ENCODE measurements around the gene NOTCH1. TPM values are rescaled to one million over a fixed set of nuclear protein-coding genes. Genes with fewer than 3 reads are reported as not detected.

The NOTCH1 gene
- total RNA-seq, 1 donor from 2014 or later: 134 TPM

- no peak for DNase-seq (ENCODE audit: low spot score)
Observed at GRCh38 chr9:136501686-136502085, 44.2 kb downstream of the NOTCH1 start.

GRCh38 chr9:136499935-136500910 lies 45.6 kb downstream of the NOTCH1 start:
- no peak for DNase-seq (ENCODE audit: low spot score)

- DNase-seq (ENCODE audit: low spot score): no peak
Observed at GRCh38 chr9:136499071-136499934, 46.5 kb downstream of the NOTCH1 start.

- no peak for DNase-seq (ENCODE audit: low spot score)
Observed at GRCh38 chr9:136497916-136498695, 47.7 kb downstream of the NOTCH1 start.

GRCh38 chr9:136496801-136497620 lies 48.8 kb downstream of the NOTCH1 start:
- no peak for DNase-seq (ENCODE audit: low spot score)

GRCh38 chr9:136496181-136496580 lies 49.7 kb downstream of the NOTCH1 start:
- DNase-seq (ENCODE audit: low spot score): no peak

GRCh38 chr9:136495238-136495800 lies 50.5 kb downstream of the NOTCH1 start:
- DNase-seq (ENCODE audit: low spot score): no peak

GRCh38 chr9:136494531-136495215 lies 51.2 kb downstream of the NOTCH1 start:
- DNase-seq (ENCODE audit: low spot score): no peak

- no peak for DNase-seq (ENCODE audit: low spot score)
Observed at GRCh38 chr9:136494012-136494411, 51.8 kb downstream of the NOTCH1 start.

GRCh38 chr9:136493567-136493971 lies 52.3 kb downstream of the NOTCH1 start:
- no peak for DNase-seq (ENCODE audit: low spot score)

GRCh38 chr9:136492978-136493522 lies 52.8 kb downstream of the NOTCH1 start:
- no peak for DNase-seq (ENCODE audit: low spot score)

GRCh38 chr9:136489731-136490130 lies 56.1 kb downstream of the NOTCH1 start:
- DNase-seq (ENCODE audit: low spot score): no peak

- peak; percentile 78 for DNase-seq (ENCODE audit: low spot score)
Observed at GRCh38 chr9:136488247-136489214, 57.3 kb downstream of the NOTCH1 start.

- no peak for DNase-seq (ENCODE audit: low spot score)
Observed at GRCh38 chr9:136487672-136488071, 58.2 kb downstream of the NOTCH1 start.

GRCh38 chr9:136486823-136487620 lies 58.8 kb downstream of the NOTCH1 start:
- DNase-seq (ENCODE audit: low spot score): no peak

- DNase-seq (ENCODE audit: low spot score): no peak
Observed at GRCh38 chr9:136486131-136486530, 59.7 kb downstream of the NOTCH1 start.
